ENCODE measurements around the gene ATF7IP.

Gene ATF7IP

GRCh38 chr12:14442221-14442881, 76.9 kb downstream of the ATF7IP start:
- DNase-seq (ENCODE audit: low read depth in 1 of 2, low spot score in 1 of 2): no peak
- in situ Hi-C loops (cut with HindIII; ENCODE audit: low pct_unique_long_range_greater_than_20kb, low sequenced_read_pairs): no loop called here
- no peak for TF ChIP-seq JUND (IDR thresholded peaks at IDR 0.05; ENCODE audit: low read depth)

GRCh38 chr12:14443531-14443930, 78.0 kb downstream of the ATF7IP start:
- DNase-seq (ENCODE audit: low read depth in 1 of 2, low spot score in 1 of 2): no peak
- in situ Hi-C loops (cut with HindIII; ENCODE audit: low pct_unique_long_range_greater_than_20kb, low sequenced_read_pairs): no loop called here
- no peak for TF ChIP-seq JUND (IDR thresholded peaks at IDR 0.05; ENCODE audit: low read depth)

GRCh38 chr12:14450479-14450878, 85.0 kb downstream of the ATF7IP start:
- in situ Hi-C loops (cut with HindIII; ENCODE audit: low pct_unique_long_range_greater_than_20kb, low sequenced_read_pairs): no loop called here
- no peak for DNase-seq (ENCODE audit: low read depth in 1 of 2, low spot score in 1 of 2)
- no peak for TF ChIP-seq JUND (IDR thresholded peaks at IDR 0.05; ENCODE audit: low read depth)

- in situ Hi-C loops (cut with HindIII; ENCODE audit: low pct_unique_long_range_greater_than_20kb, low sequenced_read_pairs): no loop called here
- no peak for DNase-seq (ENCODE audit: low read depth in 1 of 2, low spot score in 1 of 2)
- TF ChIP-seq JUND (IDR thresholded peaks at IDR 0.05; ENCODE audit: low read depth): no peak
Measured at GRCh38 chr12:14452336-14452735, 86.9 kb downstream of the ATF7IP start.

GRCh38 chr12:14452865-14453264, 87.4 kb downstream of the ATF7IP start:
- TF ChIP-seq JUND (IDR thresholded peaks at IDR 0.05; ENCODE audit: low read depth): no peak
- in situ Hi-C loops (cut with HindIII; ENCODE audit: low pct_unique_long_range_greater_than_20kb, low sequenced_read_pairs): no loop called here
- no peak for DNase-seq (ENCODE audit: low read depth in 1 of 2, low spot score in 1 of 2)

GRCh38 chr12:14454098-14454907, 88.8 kb downstream of the ATF7IP start:
- in situ Hi-C loops (cut with HindIII; ENCODE audit: low pct_unique_long_range_greater_than_20kb, low sequenced_read_pairs): no loop called here
- no peak for TF ChIP-seq JUND (IDR thresholded peaks at IDR 0.05; ENCODE audit: low read depth)
- DNase-seq (ENCODE audit: low read depth in 1 of 2, low spot score in 1 of 2): peak; percentile 0 to 58

- in situ Hi-C loops (cut with HindIII; ENCODE audit: low pct_unique_long_range_greater_than_20kb, low sequenced_read_pairs): no loop called here
- TF ChIP-seq JUND (IDR thresholded peaks at IDR 0.05; ENCODE audit: low read depth): no peak
- DNase-seq (ENCODE audit: low read depth in 1 of 2, low spot score in 1 of 2): no peak
Measured at GRCh38 chr12:14460212-14460841, 94.8 kb downstream of the ATF7IP start.

GRCh38 chr12:14471497-14471896, 106.0 kb downstream of the ATF7IP start:
- TF ChIP-seq JUND (IDR thresholded peaks at IDR 0.05; ENCODE audit: low read depth): no peak
- in situ Hi-C loops (cut with HindIII; ENCODE audit: low pct_unique_long_range_greater_than_20kb, low sequenced_read_pairs): no loop called here
- no peak for DNase-seq (ENCODE audit: low read depth in 1 of 2, low spot score in 1 of 2)

GRCh38 chr12:14473707-14474287, 108.3 kb downstream of the ATF7IP start:
- in situ Hi-C loops (cut with HindIII; ENCODE audit: low pct_unique_long_range_greater_than_20kb, low sequenced_read_pairs): no loop called here
- DNase-seq (ENCODE audit: low read depth in 1 of 2, low spot score in 1 of 2): peak in 1 of 2 experiments; percentile 0
- no peak for TF ChIP-seq JUND (IDR thresholded peaks at IDR 0.05; ENCODE audit: low read depth)

- no peak for TF ChIP-seq JUND (IDR thresholded peaks at IDR 0.05; ENCODE audit: low read depth)
- in situ Hi-C loops (cut with HindIII; ENCODE audit: low pct_unique_long_range_greater_than_20kb, low sequenced_read_pairs): no loop called here
- DNase-seq (ENCODE audit: low read depth in 1 of 2, low spot score in 1 of 2): no peak
Measured at GRCh38 chr12:14479004-14479403, 113.5 kb downstream of the ATF7IP start.

GRCh38 chr12:14481201-14481600, 115.7 kb downstream of the ATF7IP start:
- in situ Hi-C loops (cut with HindIII; ENCODE audit: low pct_unique_long_range_greater_than_20kb, low sequenced_read_pairs): no loop called here
- TF ChIP-seq JUND (IDR thresholded peaks at IDR 0.05; ENCODE audit: low read depth): no peak
- DNase-seq (ENCODE audit: low read depth in 1 of 2, low spot score in 1 of 2): no peak

GRCh38 chr12:14482361-14482760, 116.9 kb downstream of the ATF7IP start:
- no peak for DNase-seq (ENCODE audit: low read depth in 1 of 2, low spot score in 1 of 2)
- TF ChIP-seq JUND (IDR thresholded peaks at IDR 0.05; ENCODE audit: low read depth): no peak
- in situ Hi-C loops (cut with HindIII; ENCODE audit: low pct_unique_long_range_greater_than_20kb, low sequenced_read_pairs): no loop called here

- no peak for DNase-seq (ENCODE audit: low read depth in 1 of 2, low spot score in 1 of 2)
- in situ Hi-C loops (cut with HindIII; ENCODE audit: low pct_unique_long_range_greater_than_20kb, low sequenced_read_pairs): no loop called here
- TF ChIP-seq JUND (IDR thresholded peaks at IDR 0.05; ENCODE audit: low read depth): no peak
Measured at GRCh38 chr12:14482886-14483285, 117.4 kb downstream of the ATF7IP start.

Data from T47D (cell line).